Body of pancreas (tissue), 4 donors: ENCODE data around the gene OLFML1. TPM values are rescaled to one million over a fixed set of nuclear protein-coding genes. Genes with fewer than 3 reads are reported as not detected.

Experiments used
- ATAC-seq: fragments of 150-250 bp; one replicate; pipeline ENCODE4 v1.9.1; 2016
- DNase-seq, 4 donors: peaks; one replicate each; pipeline ENCODE4 v3.0.0-alpha.2; 2019
- H3K27ac ChIP-seq, 4 donors: fragments of 200-600 bp; sonication (generic); 1 replicate in 3 of 4; 2 replicates in 1 of 4; pipeline versions ENCODE4 v1.5.1 to v1.6.1; 2016 to 2019; ENCODE audit warnings: mild to moderate bottlenecking in 1 of 4, mixed read lengths in 1 of 4, moderate library complexity in 1 of 4
- H3K27me3 ChIP-seq, 2 donors: fragments of 200-600 bp; sonication (generic); one replicate each; pipeline ENCODE4 v1.6.0; 2016; ENCODE audit warnings: mild to moderate bottlenecking in 1 of 2
- H3K36me3 ChIP-seq, 2 donors: fragments of 200-600 bp; sonication (generic); replicated peaks in 1 of 2; 2 replicates each; pipeline ENCODE4 v1.5.1; 2016; ENCODE audit warnings: low read depth in 2 of 2; ENCODE audit not compliant: insufficient read depth in 1 of 2
- H3K4me1 ChIP-seq: fragments of 200-600 bp; sonication (generic); one replicate; pipeline ENCODE4 v1.6.0; 2016
- H3K4me3 ChIP-seq, 2 donors: fragments of 200-600 bp; sonication (generic); 1 replicate in 1 of 2; 2 replicates in 1 of 2; pipeline ENCODE4 v1.5.1; 2016 to 2019
- H3K9me3 ChIP-seq, 3 donors: fragments of 200-600 bp; sonication (generic); 1 replicate in 2 of 3; 2 replicates in 1 of 3; pipeline ENCODE4 v1.5.1; 2016
- CTCF ChIP-seq, 7 experiments: fragments of 450-650 bp in 4 of 7; fragments of 200-600 bp in 3 of 7; sonication (generic) in 3 of 7; IDR thresholded peaks; one replicate each; pipeline ENCODE4 v1.5.1; 2016 to 2019; ENCODE audit warnings: antibody characterized with exemption in 7 of 7
- POLR2A ChIP-seq, 3 donors: fragments of 450-650 bp; IDR thresholded peaks; one replicate each; pipeline ENCODE4 v1.6.1; 2016; ENCODE audit warnings: antibody characterized with exemption in 3 of 3, mild to moderate bottlenecking in 2 of 3
- WGBS, 2 donors: methylation state at CpG; one replicate each; pipeline ENCODE4 v1.1.5; 2017; 5-methylcytosine and 5-hydroxymethylcytosine counted together
- intact Hi-C: fragments of 100-400 bp; cut with DNase I; formaldehyde crosslinking; loops from one replicate; pipeline ENCODE4 v1.15.1; 2023
- total RNA-seq, 2 donors: library from RNA; depleted of rRNA; stranded (reverse); fragments of >200 nt; gene quantifications; one replicate each; pipeline ENCODE4 v1.1.0, GENCODE V29; 2016

The OLFML1 gene
- total RNA-seq, 2 donors from 2014 or later = 2.3 to 3.6 TPM

- Histone ChIP-seq H3K4me1 (no peaks in the 10 kb centered on the region), H3K36me3 (no peaks in the 10 kb centered on the region), H3K4me3 (no peak overlapping the region), H3K27ac (no peak overlapping the region), H3K27me3 (no peaks in the 10 kb centered on the region), H3K9me3 (no peaks in the 10 kb centered on the region)
- ATAC-seq (no peak), DNase-seq (no peak)
- TF ChIP-seq CTCF (IDR thresholded peaks at IDR 0.05) (no peak), POLR2A (IDR thresholded peaks at IDR 0.05) (no peak)
- intact Hi-C loops = no loop called here
- WGBS, 2 donors = 77 to 84% methylated on average over 6 of the region's 6 CpGs
Observed at GRCh38 chr11:7523416-7524210, 38.3 kb downstream of the OLFML1 start.

- no peak overlapping the region for H3K27ac ChIP-seq
- DNase-seq (no peak), ATAC-seq (no peak)
- intact Hi-C loops = no loop called here
- no peaks in the 10 kb centered on the region for H3K9me3 ChIP-seq
- WGBS, 2 donors = 88% methylated on average over 6 of the region's 6 CpGs
- H3K36me3 ChIP-seq = no peaks in the 10 kb centered on the region
- no peaks in the 10 kb centered on the region for H3K4me1 ChIP-seq
- H3K27me3 ChIP-seq = no peaks in the 10 kb centered on the region
- H3K4me3 ChIP-seq = no peak overlapping the region
- TF ChIP-seq POLR2A (IDR thresholded peaks at IDR 0.05) = no peak
- TF ChIP-seq CTCF (IDR thresholded peaks at IDR 0.05) = no peak
Observed at GRCh38 chr11:7524462-7525235, 39.3 kb downstream of the OLFML1 start.

DNA sequence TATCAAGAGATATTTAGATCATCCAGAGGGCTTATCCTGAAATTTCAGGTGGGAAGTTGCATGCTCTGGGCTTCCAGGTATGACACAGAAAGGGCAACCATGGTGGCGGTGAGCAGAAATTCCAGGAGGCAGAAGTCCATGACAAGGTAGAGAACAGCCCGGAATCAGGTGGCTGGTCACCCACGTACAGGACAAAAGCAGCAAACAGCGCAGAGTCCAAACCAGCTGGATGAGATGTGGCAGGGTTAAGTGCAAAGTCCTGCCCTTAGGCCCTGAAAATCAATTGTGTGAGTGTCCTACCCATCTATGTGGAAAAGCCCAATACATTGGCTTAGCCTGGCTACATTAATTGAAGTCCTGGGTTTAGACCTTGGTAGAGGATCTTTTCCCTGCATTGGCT, 40.1 kb downstream of the OLFML1 start:
- H3K27ac ChIP-seq = no peak overlapping the region

DNA sequence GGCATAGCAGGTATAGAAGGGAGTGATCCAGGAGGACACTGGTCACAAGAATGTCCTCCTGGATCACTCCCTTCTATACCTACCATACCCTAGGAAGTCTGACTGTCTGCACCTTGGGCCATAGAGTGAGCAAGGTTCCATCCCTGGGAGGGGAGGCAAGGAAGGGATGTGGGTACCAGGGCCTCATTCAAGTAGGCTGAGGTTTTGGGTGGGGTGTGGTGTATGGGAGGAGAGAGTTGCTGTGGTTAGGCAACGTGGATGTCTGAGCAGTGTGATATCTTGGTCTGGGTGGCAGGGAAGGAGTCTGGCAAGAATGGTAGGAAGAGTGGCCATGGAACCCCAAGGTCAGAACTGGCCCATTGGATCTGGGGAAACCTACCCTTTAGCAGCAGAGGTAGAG, 41.7 kb downstream of the OLFML1 start:
- intact Hi-C loops = no loop called here
- ATAC-seq (no peak), DNase-seq (no peak)
- Histone ChIP-seq H3K27ac (no peak overlapping the region), H3K4me3 (no peak overlapping the region), H3K4me1 (no peaks in the 10 kb centered on the region), H3K9me3 (no peaks in the 10 kb centered on the region), H3K36me3 (no peaks in the 10 kb centered on the region), H3K27me3 (no peaks in the 10 kb centered on the region)
- 39 to 62% methylated on average over 1 of the region's 1 CpG for WGBS, 2 donors
- TF ChIP-seq POLR2A (IDR thresholded peaks at IDR 0.05) = no peak

More for the DNA sequence above, 40.1 kb downstream of the OLFML1 start:
- H3K27me3 ChIP-seq = no peaks in the 10 kb centered on the region
- no peak for ATAC-seq
- H3K9me3 ChIP-seq = no peaks in the 10 kb centered on the region
- no peak overlapping the region for H3K4me3 ChIP-seq
- intact Hi-C loops = no loop called here
- H3K4me1 ChIP-seq = no peaks in the 10 kb centered on the region
- 92 to 94% methylated on average over 4 of the region's 4 CpGs for WGBS, 2 donors
- H3K36me3 ChIP-seq = no peaks in the 10 kb centered on the region
- DNase-seq = no peak
- TF ChIP-seq POLR2A (IDR thresholded peaks at IDR 0.05) = no peak
- TF ChIP-seq CTCF (IDR thresholded peaks at IDR 0.05) = no peak

DNA sequence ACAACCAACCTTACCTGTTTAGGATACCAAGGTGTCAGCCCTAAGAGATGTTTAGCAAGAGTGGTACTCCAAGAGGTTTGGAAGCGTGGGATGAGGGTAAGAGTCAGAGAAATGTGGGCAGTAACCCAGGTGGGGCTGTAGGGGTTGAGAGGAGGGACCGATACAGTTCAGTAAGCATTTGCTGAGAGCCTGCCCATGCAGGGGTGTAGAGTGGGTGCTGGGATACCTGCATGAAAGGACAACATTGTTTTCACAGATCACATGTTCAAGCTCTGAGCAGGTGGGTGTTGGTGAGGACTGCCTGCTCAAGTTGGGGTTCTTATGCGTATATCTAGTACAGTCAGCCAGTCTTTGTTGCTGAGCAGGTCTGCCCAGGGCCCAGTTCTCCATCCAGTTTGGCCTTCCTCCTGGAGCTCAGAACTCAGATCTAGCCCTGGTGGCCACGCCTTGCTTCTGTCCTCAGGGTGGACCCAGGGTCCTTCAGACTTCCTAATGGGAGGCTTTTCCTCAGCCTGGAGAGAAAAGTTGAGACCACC, 43.3 kb downstream of the OLFML1 start:
- TF ChIP-seq POLR2A (IDR thresholded peaks at IDR 0.05) (no peak), CTCF (IDR thresholded peaks at IDR 0.05) (no peak)
- Histone ChIP-seq H3K27me3 (no peaks in the 10 kb centered on the region), H3K36me3 (no peaks in the 10 kb centered on the region), H3K4me1 (peaks cover 5% of the 10 kb centered on the region), H3K9me3 (no peaks in the 10 kb centered on the region), H3K27ac (no peak overlapping the region), H3K4me3 (no peak overlapping the region)
- DNase-seq (no peak), ATAC-seq (no peak)
- 80 to 88% methylated on average over 4 of the region's 4 CpGs for WGBS, 2 donors
- intact Hi-C loops = no loop called here
